ENCODE results near the gene ZNF260.
"Not testable (repeated sequence)": the region's sequence is repeated elsewhere in the genome, so short reads cannot be mapped to it uniquely, and the experiment has no call there.

ZNF260 gene

DNA sequence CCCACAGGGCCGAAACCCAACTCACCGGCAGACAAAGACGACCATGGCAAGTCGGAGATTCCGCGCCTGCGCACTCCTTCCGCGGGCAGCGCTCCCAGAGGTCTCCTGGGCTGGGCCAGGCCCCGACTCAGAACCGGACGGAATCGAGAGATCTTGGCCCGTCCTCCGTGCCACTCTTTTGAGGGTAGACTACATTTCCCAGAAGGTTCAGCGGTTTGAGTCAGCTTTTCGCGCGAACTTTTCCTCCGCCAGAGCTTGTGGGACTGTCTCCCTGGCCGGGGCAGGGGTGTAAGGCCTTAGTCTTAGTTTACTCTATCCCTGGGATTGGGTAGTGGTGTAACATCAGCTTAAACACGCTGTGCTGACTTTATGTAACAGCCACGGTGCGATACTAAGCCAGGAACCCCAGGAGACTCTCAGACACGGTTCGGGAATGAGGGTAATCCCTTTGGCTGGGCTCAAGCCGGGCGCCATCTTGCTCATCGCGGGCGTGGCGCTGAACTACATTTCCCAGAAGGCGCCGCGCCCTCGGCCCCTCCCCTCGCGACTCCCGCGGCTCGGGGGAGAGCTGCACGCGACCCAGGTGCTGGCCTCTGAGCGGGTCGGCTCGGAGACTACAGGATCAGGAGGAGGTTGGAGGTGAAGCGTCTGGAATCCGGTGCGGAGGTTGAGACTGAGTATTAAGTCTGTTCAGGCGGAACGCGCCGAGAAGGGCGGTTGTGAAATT, at the start of gene ZNF260:
Gene ZNF260 (minus strand): TSS at position 78 of the 727 bp plus-strand sequence. CDS start 13,033 bp downstream, outside the sequence.
- peak; percentile 98 for DNase-seq

DNA sequence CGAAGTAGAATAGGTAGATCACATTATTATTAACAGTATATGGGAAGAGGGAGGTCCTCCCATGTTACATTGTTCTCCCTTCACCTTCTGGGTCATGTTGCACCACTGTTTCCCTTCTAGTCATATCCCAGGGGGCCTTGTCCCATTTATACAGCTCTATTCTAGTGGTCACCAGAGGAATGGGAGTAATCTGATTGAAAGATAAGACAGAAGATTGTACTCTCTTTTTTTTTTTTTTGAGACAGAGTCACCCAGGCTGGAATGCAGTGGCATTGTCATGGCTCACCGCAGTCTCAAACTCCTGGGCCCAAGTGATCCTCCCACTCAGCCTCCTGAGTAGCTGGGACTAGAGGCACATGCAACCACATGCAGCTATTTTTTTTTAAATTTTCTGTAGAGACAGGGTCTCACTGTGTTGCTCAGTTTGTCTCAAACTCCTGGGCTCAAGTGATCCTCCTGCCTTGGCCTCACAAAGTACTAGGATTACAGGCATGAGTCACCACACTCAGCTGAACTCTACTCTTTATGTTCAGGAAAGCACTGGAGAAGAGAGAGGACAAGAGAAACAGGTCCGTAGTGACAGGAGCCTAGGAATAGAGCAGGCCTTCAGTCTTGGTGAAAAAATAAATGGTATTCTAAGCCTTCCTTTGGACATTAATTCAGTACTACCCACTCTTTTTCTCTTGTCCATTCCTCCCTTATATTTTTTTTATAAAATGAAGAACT, 49.4 kb upstream of the ZNF260 start:
- DNase-seq: no peak

DNA sequence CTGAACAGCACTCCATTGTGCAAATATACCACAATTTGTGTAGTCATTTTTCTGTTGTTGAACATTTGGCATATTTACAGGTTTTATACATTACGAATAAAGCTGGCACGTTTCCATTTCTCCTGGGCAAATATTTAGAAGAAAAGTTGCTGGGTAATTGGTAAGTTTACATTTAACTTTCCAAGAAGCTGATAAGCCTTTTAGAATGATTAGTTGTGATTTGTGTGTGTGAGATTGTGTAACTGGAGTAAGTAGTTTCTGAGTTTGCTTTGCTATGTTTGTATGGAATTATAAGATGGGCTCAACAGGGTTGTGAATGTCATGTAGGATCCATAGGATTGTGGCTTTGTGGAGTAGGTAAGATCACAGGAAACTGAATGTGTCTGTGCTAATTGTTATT, 46.7 kb upstream of the ZNF260 start:
- no peak for DNase-seq

GRCh38 chr19:36573895-36574720, 46.0 kb upstream of the ZNF260 start:
- DNase-seq: peak; percentile 0

DNA sequence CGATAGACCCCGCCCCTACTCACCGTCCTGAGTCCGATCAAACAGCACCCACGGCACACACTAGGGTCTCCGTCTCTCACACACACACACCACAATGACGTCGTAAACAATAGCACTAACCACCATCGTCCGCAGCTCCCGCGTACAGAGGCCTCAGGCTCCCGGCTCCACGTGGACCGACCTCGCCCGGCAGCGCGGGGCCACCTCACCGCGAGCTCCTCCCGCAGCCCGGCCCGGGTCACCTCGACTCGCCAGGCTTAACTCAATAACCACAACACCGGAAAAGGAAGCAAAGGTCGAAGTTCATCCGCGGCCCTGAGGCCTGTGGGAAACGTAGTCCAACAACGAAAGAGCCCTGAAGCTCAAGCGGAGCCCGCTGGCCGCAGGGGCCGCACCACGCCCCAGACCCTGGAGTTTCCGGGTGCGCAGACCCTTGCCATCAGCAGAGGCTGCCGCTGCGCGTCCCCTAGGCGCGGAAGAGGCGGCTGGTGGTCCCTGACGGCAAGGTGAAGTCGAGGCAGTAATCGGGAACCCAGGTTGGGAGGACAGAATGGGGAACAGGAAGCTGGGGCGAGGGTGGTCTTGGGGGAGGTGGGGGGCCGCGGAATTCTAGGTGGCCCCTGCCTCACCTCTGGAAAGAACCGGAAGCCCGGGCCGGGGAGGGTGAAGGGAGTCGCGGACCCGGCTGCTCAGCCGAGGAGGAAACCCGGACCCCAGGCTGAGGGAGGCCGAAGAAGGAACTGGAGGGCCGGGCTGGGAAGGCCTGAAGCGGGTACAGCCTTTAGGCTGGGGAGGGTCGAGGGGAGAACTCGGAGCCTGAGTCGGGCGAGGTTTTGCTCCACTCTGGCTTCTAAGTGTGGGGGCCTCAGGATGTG, 45.2 kb upstream of the ZNF260 start, which contains the start of gene ZNF529:
Gene ZNF529 (minus strand): TSS at position 273 of the 875 bp plus-strand sequence. CDS start 946 bp downstream, outside the sequence.
- DNase-seq: peak; percentile 93

GRCh38 chr19:36572593-36573019, 44.5 kb upstream of the ZNF260 start:
- no peak for DNase-seq

GRCh38 chr19:36564391-36564790, 36.3 kb upstream of the ZNF260 start:
- no peak for DNase-seq

GRCh38 chr19:36547001-36547732, 19.1 kb upstream of the ZNF260 start:
- peak; percentile 7 for DNase-seq

DNA sequence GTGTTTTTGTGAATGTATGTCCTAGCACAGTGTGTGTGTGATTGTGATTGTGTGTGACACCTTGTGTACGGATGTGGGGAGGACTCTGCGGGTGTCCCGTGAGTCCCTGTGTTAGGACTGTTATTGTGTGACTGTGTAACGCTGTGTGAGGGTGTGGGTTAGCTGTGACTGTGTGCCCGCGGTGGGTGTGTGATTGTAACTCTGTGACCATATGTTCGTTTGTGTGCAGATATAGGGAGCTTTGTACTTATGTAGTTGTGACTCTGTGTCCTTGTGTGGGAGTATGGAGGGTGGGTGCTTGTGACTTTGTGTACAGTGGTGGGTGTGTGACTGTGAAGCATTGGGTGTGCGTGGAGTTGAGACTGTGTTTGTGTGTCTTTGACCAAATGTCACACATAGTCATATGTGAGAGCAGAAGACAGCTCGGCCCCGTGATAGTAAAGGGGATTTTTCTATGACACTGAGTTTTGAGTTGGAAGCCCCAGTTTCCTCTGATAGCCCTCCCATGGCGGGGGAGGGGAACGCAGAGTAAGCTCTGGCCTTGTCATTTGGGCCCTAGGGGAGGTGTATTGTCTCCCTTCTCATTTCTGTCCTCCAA, 949 bp upstream of the ZNF260 start:
- DNase-seq: no peak

DNA sequence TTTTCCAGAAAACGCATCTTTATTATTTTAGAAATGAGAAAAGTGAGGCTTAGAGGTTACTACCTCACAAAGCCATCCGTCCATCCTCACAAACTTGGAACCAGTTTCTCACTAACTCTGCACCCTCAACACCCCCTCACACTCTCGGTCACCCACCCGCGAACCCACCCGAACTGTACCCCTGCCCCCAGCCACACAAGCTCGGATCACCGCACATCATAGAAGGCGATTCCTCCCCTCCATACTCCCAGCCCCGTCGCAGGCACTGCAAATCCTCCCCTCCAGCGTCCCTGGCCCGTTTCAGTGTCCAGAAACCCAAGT, 238 bp downstream of the ZNF260 start:
- DNase-seq: no peak

DNA sequence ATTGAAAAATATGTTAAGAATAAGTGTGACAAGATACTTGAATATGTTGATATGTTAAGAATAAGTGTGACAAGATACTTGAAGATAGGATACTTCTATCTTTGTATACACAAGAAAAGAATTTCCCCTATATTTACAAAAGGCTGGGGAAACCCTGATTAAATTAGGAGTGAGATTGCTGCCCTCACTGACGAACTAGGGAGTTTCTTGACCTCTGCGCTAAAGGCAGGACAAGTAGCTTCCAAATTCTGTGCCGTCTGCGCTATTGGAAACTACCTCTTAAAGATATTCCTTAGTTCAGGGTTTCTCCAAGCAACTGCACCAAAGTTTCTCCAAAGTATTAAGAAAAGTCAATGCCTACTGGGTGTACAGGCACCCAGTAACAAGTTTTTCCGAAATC, 730 bp downstream of the ZNF260 start:
- no peak for DNase-seq

- no peak for DNase-seq
Observed at GRCh38 chr19:36526581-36526980, 1.5 kb downstream of the ZNF260 start.

GRCh38 chr19:36524617-36525016, 3.5 kb downstream of the ZNF260 start:
- no peak for DNase-seq

GRCh38 chr19:36514012-36514612, 14.0 kb downstream of the ZNF260 start:
- no peak for DNase-seq

- DNase-seq: no peak
Observed at GRCh38 chr19:36508325-36508724, 19.7 kb downstream of the ZNF260 start.

GRCh38 chr19:36501973-36502372, 26.1 kb downstream of the ZNF260 start:
- DNase-seq: no peak

DNA sequence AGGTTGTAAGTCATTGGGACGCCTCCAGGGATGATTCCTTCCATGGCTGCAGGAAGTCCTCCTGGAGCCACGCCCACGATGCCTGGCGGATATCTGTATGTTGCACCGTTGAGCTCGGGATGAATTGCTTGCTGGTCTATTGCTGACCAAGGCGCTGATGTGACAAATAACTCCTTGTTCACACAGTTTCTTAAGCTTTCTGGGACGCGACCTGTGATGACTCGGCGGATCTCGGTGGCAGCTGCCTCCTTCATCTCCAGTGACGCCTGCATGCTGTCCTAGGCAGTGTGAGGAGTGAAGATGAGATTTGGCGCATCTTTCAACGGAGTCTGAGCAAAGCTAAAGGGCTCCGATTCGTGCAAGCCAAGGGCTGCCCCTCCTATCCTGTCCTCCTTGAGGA, 31.1 kb downstream of the ZNF260 start:
- DNase-seq: no peak

DNA sequence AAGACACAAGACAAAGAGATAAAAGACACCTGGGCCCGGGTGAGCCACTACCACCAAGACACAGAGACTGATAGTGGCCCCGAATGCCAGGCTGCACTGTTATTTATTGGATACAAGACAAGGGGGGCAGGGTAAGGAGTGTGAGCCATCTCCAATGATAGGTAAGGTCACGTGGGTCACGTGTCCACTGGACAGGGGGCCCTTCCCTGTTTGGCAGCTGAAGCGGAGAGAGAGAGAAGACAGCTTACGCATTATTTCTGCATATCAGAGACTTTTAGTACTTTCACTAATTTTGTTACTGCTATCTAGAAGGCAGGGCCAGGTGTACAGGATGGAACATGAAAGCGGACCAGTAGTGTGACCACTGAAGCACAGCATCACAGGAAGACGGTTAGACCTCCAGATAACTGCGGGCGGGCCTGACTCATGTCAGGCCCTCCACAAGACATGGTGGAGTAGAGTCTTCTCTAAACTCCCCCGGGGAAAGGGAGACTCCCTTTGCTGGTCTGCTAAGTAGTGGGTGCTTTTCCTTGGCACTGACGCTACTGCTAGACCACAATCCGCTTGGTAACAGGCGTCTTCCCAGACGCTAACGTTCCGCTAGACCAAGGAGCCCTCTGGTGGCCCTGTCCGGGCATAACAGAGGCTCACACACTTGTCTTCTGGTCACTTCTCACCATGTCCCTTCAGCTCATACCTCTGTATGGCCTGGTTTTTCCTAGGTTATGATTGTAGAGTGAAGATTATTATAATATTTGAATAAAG, 35.2 kb downstream of the ZNF260 start:
- DNase-seq: peak; percentile 27

- DNase-seq: not testable (repeated sequence)
Observed at GRCh38 chr19:36490846-36491245, 37.2 kb downstream of the ZNF260 start.

DNA sequence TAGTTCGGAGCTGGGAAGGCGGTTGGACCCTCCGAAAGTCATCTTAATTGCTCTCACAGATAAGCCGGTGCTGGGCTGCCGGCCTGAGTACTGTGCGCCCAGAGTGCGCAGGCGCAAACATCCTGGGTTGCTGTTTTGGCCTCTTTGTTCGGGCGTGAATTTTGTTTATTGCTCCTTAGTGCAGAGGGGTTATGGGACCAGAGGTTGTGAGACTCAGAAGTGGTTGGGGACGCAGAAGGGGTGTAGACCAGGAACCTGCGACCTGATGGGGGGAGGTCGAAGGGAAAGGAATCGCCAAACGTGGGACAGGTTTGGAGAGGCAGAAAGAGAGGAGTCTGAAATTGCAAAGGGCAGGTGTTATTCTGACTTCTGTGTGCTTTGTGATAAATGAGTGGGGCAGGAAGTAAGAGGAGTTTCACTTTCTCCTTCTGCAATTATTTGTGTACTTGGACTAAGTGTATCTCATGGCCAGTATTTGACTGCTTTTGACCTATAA, 38.1 kb downstream of the ZNF260 start:
- peak; percentile 79 for DNase-seq
